OCI-LY3 (cell line): ENCODE data around the gene AKAP7.

Experiments used
- EZH2phosphoT487 ChIP-seq: fragments of 200-600 bp; shearing (Covaris generic); IDR thresholded peaks from 2 replicates; pipeline ENCODE4 v1.6.1; 2018; ENCODE audit warnings: antibody characterized with exemption, mixed run types, low read depth
- TF ChIP-seq, protein P1 (sequence below): fragments of 200-600, 300-600 bp; sonication (generic); IDR thresholded peaks from 2 replicates; pipeline ENCODE4 v1.5.1; 2014; ENCODE audit warnings: antibody characterized with exemption, low read length, low read depth

DNA sequence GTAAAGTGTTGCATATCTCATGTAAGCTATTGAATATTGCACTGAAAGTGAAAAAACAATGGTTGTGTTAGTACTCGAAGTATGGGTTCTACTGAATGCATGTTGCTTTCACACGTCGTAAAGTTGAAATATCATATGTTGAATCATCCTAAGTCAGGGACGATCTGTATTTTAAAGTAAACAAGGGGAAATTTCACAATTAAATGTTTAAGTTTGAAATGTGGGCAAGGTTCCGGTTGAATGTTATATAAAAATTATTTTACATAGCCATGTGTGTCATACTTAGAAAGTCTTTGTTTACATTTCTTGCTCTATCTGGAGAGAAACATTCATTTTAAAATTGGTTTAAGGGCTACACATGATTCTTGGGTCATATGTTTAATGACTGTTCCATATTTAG is 76.8 kb downstream of the AKAP7 start:
- TF ChIP-seq, protein P1, sequence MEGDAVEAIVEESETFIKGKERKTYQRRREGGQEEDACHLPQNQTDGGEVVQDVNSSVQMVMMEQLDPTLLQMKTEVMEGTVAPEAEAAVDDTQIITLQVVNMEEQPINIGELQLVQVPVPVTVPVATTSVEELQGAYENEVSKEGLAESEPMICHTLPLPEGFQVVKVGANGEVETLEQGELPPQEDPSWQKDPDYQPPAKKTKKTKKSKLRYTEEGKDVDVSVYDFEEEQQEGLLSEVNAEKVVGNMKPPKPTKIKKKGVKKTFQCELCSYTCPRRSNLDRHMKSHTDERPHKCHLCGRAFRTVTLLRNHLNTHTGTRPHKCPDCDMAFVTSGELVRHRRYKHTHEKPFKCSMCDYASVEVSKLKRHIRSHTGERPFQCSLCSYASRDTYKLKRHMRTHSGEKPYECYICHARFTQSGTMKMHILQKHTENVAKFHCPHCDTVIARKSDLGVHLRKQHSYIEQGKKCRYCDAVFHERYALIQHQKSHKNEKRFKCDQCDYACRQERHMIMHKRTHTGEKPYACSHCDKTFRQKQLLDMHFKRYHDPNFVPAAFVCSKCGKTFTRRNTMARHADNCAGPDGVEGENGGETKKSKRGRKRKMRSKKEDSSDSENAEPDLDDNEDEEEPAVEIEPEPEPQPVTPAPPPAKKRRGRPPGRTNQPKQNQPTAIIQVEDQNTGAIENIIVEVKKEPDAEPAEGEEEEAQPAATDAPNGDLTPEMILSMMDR: no peak
- TF ChIP-seq EZH2phosphoT487: no peak
